Esophagus squamous epithelium (tissue), 4 donors: ENCODE measurements around the gene PRSS57.

Experiments used
- POLR2A ChIP-seq, 4 donors: fragments of 450-650 bp; IDR thresholded peaks; one replicate each; pipeline ENCODE4 v1.6.1; 2017; ENCODE audit warnings: antibody characterized with exemption in 4 of 4, mild to moderate bottlenecking in 4 of 4, moderate library complexity in 3 of 4
- TF ChIP-seq, protein P1 (sequence below), 6 experiments: fragments of 450-650 bp in 4 of 6; fragments of 200-600 bp in 2 of 6; sonication (generic) in 2 of 6; IDR thresholded peaks; one replicate each; pipeline ENCODE4 v1.5.1; 2016 to 2019; ENCODE audit warnings: antibody characterized with exemption in 6 of 6, mild to moderate bottlenecking in 4 of 6, moderate library complexity in 4 of 6

DNA sequence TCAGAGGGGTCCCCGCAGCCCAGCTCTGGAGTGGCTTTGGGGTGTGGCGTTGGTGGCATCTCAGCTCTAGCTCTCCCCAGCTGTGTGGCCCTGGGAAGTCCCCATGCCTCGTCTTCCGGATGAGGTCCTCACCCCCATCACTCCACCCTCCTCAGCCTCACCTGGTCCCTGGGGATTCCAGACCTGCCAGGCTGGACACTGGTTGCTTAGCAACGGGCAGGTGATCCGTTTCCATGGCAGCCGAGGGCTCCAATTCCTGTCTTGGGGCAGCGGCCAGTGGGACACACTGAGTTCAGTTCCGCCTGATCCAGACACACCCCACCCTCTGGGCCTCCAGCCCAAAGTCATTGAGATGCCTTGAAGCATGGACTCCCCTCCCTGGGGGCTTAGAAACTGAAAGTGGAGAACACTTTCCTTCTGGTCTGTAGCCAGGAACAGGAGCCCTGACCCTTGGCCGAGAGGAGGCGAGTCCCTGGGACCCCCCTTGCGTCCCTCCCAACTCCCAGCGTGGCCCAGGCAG is 48.0 kb upstream of the PRSS57 start:
- TF ChIP-seq POLR2A (IDR thresholded peaks at IDR 0.05): no peak
- TF ChIP-seq, protein P1, sequence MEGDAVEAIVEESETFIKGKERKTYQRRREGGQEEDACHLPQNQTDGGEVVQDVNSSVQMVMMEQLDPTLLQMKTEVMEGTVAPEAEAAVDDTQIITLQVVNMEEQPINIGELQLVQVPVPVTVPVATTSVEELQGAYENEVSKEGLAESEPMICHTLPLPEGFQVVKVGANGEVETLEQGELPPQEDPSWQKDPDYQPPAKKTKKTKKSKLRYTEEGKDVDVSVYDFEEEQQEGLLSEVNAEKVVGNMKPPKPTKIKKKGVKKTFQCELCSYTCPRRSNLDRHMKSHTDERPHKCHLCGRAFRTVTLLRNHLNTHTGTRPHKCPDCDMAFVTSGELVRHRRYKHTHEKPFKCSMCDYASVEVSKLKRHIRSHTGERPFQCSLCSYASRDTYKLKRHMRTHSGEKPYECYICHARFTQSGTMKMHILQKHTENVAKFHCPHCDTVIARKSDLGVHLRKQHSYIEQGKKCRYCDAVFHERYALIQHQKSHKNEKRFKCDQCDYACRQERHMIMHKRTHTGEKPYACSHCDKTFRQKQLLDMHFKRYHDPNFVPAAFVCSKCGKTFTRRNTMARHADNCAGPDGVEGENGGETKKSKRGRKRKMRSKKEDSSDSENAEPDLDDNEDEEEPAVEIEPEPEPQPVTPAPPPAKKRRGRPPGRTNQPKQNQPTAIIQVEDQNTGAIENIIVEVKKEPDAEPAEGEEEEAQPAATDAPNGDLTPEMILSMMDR (IDR thresholded peaks at IDR 0.05): no peak
